ENCODE results near the gene ZFYVE9. TPM values are rescaled to one million over a fixed set of nuclear protein-coding genes. Genes with fewer than 3 reads are reported as not detected.

The ZFYVE9 gene
- total and polyA plus RNA-seq, 2 of the 13 experiments (the other 11 are each of a cell fraction or from before 2014, with no cell fraction given), result 9.2 to 19.8 TPM

DNA sequence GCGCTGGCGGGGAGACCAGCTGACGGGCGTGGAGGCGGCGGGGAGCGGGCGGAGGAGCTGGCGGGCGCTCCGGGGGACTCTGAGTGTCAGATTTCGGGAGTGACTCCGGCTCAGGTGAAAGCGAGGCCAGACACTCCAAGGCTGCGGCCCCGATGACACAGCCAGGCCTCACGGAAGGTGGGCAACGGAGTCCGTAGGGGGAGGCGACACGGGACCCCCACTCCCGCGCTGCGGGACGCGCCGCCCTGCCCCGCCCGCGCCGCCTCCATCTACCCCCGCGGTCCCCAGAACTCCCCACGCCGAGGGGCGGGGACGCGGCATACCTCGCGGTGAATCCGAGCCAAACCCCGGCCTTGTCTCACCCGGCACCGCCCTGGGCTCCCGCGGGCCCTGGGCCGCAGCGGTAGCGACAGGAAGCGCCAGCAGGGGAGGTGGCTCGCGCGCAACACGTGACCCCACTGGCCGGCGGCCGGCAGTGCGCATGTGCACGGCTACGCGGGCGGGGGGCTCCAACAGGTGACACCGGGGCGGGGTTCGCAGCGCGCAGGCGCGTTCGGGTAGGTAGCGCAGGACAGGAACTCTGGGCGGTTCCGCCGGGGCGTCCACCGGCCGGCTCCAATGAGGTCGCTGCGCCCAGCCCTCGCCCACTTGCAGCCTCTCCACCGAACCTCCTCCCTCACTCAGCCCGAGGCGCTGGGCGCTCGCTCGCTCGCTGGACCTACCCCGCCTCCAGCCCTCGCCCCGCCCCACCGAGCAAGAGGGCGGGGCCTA, 224.0 kb downstream of the ZFYVE9 start, which contains the start of gene CC2D1B (continued):
- TF ChIP-seq, protein P1, sequence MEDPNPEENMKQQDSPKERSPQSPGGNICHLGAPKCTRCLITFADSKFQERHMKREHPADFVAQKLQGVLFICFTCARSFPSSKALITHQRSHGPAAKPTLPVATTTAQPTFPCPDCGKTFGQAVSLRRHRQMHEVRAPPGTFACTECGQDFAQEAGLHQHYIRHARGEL (CRISPR knock-in tag; IDR thresholded peaks at IDR 0.05), result no peak
- TF ChIP-seq ZNF235 (CRISPR knock-in tag; IDR thresholded peaks at IDR 0.05; ENCODE audit: borderline replicate concordance) (no peak), ZNF333 (CRISPR knock-in tag; IDR thresholded peaks at IDR 0.05; ENCODE audit: borderline replicate concordance) (no peak; the same call in 1 of the 2 replicates), IKZF1 (IDR thresholded peaks at IDR 0.05) (no peak), ATRX (CRISPR knock-in tag; IDR thresholded peaks at IDR 0.05; ENCODE audit: borderline replicate concordance) (no peak), ZNF549 (CRISPR knock-in tag; IDR thresholded peaks at IDR 0.05) (0 out of 2 replicates have a peak, but pooled peaks have one; percentile 50), KAT8 (CRISPR knock-in tag; IDR thresholded peaks at IDR 0.05) (peak; percentile 78), RXRA (CRISPR knock-in tag; IDR thresholded peaks at IDR 0.05) (peak; percentile 54), LCORL (IDR thresholded peaks at IDR 0.05) (no peak), LCORL (CRISPR knock-in tag; IDR thresholded peaks at IDR 0.05) (peak; percentile 43; the same call in 1 of the 2 replicates), ZNF644 (CRISPR knock-in tag; IDR thresholded peaks at IDR 0.05; ENCODE audit: low read depth) (no peak), NR2F6 (IDR thresholded peaks at IDR 0.05) (no peak), NR2F6 (CRISPR knock-in tag; IDR thresholded peaks at IDR 0.05) (peak; percentile 8; the same call in 1 of the 2 replicates), RAD21 (CRISPR knock-in tag; IDR thresholded peaks at IDR 0.05) (peak; percentile 30)
- TF ChIP-seq, protein P2, sequence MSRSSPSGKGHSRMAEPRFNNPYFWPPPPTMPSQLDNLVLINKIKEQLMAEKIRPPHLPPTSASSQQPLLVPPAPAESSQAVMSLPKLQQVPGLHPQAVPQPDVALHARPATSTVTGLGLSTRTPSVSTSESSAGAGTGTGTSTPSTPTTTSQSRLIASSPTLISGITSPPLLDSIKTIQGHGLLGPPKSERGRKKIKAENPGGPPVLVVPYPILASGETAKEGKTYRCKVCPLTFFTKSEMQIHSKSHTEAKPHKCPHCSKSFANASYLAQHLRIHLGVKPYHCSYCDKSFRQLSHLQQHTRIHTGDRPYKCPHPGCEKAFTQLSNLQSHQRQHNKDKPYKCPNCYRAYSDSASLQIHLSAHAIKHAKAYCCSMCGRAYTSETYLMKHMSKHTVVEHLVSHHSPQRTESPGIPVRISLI (CRISPR knock-in tag; IDR thresholded peaks at IDR 0.05; ENCODE audit: borderline replicate concordance), result no peak; the same call in 1 of the 2 replicates
- TF ChIP-seq, protein P3, sequence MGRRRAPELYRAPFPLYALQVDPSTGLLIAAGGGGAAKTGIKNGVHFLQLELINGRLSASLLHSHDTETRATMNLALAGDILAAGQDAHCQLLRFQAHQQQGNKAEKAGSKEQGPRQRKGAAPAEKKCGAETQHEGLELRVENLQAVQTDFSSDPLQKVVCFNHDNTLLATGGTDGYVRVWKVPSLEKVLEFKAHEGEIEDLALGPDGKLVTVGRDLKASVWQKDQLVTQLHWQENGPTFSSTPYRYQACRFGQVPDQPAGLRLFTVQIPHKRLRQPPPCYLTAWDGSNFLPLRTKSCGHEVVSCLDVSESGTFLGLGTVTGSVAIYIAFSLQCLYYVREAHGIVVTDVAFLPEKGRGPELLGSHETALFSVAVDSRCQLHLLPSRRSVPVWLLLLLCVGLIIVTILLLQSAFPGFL (CRISPR knock-in tag; IDR thresholded peaks at IDR 0.05), result no peak; the same call in 1 of the 2 replicates
- TF ChIP-seq, protein P4, sequence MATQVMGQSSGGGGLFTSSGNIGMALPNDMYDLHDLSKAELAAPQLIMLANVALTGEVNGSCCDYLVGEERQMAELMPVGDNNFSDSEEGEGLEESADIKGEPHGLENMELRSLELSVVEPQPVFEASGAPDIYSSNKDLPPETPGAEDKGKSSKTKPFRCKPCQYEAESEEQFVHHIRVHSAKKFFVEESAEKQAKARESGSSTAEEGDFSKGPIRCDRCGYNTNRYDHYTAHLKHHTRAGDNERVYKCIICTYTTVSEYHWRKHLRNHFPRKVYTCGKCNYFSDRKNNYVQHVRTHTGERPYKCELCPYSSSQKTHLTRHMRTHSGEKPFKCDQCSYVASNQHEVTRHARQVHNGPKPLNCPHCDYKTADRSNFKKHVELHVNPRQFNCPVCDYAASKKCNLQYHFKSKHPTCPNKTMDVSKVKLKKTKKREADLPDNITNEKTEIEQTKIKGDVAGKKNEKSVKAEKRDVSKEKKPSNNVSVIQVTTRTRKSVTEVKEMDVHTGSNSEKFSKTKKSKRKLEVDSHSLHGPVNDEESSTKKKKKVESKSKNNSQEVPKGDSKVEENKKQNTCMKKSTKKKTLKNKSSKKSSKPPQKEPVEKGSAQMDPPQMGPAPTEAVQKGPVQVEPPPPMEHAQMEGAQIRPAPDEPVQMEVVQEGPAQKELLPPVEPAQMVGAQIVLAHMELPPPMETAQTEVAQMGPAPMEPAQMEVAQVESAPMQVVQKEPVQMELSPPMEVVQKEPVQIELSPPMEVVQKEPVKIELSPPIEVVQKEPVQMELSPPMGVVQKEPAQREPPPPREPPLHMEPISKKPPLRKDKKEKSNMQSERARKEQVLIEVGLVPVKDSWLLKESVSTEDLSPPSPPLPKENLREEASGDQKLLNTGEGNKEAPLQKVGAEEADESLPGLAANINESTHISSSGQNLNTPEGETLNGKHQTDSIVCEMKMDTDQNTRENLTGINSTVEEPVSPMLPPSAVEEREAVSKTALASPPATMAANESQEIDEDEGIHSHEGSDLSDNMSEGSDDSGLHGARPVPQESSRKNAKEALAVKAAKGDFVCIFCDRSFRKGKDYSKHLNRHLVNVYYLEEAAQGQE (IDR thresholded peaks at IDR 0.05; ENCODE audit: borderline replicate concordance in 1 of 2, low read depth in 1 of 2, low read length in 2 of 2), result no peak
- TF ChIP-seq, protein P5, sequence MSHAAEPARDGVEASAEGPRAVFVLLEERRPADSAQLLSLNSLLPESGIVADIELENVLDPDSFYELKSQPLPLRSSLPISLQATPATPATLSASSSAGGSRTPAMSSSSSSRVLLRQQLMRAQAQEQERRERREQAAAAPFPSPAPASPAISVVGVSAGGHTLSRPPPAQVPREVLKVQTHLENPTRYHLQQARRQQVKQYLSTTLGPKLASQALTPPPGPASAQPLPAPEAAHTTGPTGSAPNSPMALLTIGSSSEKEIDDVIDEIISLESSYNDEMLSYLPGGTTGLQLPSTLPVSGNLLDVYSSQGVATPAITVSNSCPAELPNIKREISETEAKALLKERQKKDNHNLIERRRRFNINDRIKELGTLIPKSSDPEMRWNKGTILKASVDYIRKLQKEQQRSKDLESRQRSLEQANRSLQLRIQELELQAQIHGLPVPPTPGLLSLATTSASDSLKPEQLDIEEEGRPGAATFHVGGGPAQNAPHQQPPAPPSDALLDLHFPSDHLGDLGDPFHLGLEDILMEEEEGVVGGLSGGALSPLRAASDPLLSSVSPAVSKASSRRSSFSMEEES (CRISPR knock-in tag; IDR thresholded peaks at IDR 0.05), result peak; percentile 92

All from HepG2 (cell line).